DND-41 (cell line): Measurements from ENCODE around the gene IGSF10.

ENCODE experiments used
- ATAC-seq: fragments of 200-7000 bp; cut with Tn5 transposase; 3 replicates; pipeline ENCODE4 v1.9.1; 2021; ENCODE audit warnings: low read depth; ENCODE audit not compliant: insufficient read depth
- DNase-seq: peaks from one replicate; pipeline ENCODE4 v3.0.0-alpha.2; 2020
- H2AFZ ChIP-seq: 2 replicates; pipeline ENCODE4 v1.6.0; 2012; ENCODE audit warnings: low read depth, low read length
- H3K27ac ChIP-seq: 2 replicates; pipeline ENCODE4 v1.5.1; 2012; ENCODE audit warnings: low read length, inconsistent platforms
- H3K27me3 ChIP-seq: fragments of 200-600 bp; sonication (generic); 2 replicates; pipeline ENCODE4 v1.6.0; 2012; ENCODE audit warnings: low read length, mild to moderate bottlenecking, inconsistent platforms; ENCODE audit not compliant: insufficient read depth, poor library complexity
- H3K36me3 ChIP-seq: 2 replicates; pipeline ENCODE4 v1.5.1; 2012; ENCODE audit warnings: low read length, inconsistent platforms; ENCODE audit not compliant: insufficient read depth
- H3K4me1 ChIP-seq: 2 replicates; pipeline ENCODE4 v1.5.1; 2012; ENCODE audit warnings: mild to moderate bottlenecking, low read length; ENCODE audit not compliant: insufficient read depth
- H3K4me2 ChIP-seq: 2 replicates; pipeline ENCODE4 v1.6.0; 2012; ENCODE audit warnings: mild to moderate bottlenecking, moderate library complexity, low read length, inconsistent platforms; ENCODE audit not compliant: insufficient read depth
- H3K4me3 ChIP-seq, 2 experiments: fragments of 200-600 bp in 1 of 2; shearing (Covaris generic) in 1 of 2; 2 replicates each; pipeline ENCODE4 v1.5.1; 2012 to 2016; ENCODE audit warnings: inconsistent platforms in 2 of 2, low read length in 2 of 2, mild to moderate bottlenecking in 2 of 2, low read depth in 1 of 2, moderate library complexity in 1 of 2
- H3K79me2 ChIP-seq: 2 replicates; pipeline ENCODE4 v1.6.0; 2012; ENCODE audit warnings: low read length, inconsistent platforms; ENCODE audit not compliant: insufficient read depth
- H3K9ac ChIP-seq: 2 replicates; pipeline ENCODE4 v1.6.0; 2012; ENCODE audit warnings: low read depth, mild to moderate bottlenecking, inconsistent platforms, low read length, moderate library complexity
- H3K9me3 ChIP-seq: 2 replicates; pipeline ENCODE4 v1.5.1; 2012; ENCODE audit warnings: low read length, moderate library complexity, mild to moderate bottlenecking, inconsistent platforms; ENCODE audit not compliant: insufficient read depth, severe bottlenecking
- H4K20me1 ChIP-seq: 2 replicates; pipeline ENCODE4 v1.6.0; 2012; ENCODE audit warnings: low read length; ENCODE audit not compliant: insufficient read depth
- CTCF ChIP-seq: IDR thresholded peaks from 2 replicates; pipeline ENCODE4 v1.5.1; 2012; ENCODE audit warnings: borderline replicate concordance, low read length, moderate library complexity, mild to moderate bottlenecking; ENCODE audit not compliant: poor library complexity, severe bottlenecking; ENCODE audit errors: extremely low read depth
- EZH2 ChIP-seq: IDR thresholded peaks from 3 replicates; pipeline ENCODE4 v1.6.1; 2012; ENCODE audit warnings: borderline replicate concordance, low read depth, mild to moderate bottlenecking, moderate library complexity, low read length, inconsistent platforms; ENCODE audit not compliant: severe bottlenecking

IGSF10 gene

GRCh38 chr3:151501923-151502632, 41.2 kb upstream of the IGSF10 start:
- Histone ChIP-seq H3K4me1 (no peaks in the 10 kb centered on the region), H3K9me3 (no peaks in the 10 kb centered on the region), H3K4me2 (no peak overlapping the region), H3K36me3 (no peaks in the 10 kb centered on the region), H3K79me2 (no peaks in the 10 kb centered on the region), H4K20me1 (no peaks in the 10 kb centered on the region), H3K4me3 (no peak overlapping the region), H3K9ac (no peak overlapping the region), H3K27me3 (no peaks in the 10 kb centered on the region), H3K27ac (no peak overlapping the region), H2AFZ (no peak overlapping the region)
- ATAC-seq (no peak), DNase-seq (no peak)
- no peak for TF ChIP-seq CTCF
- TF ChIP-seq EZH2: no peak

GRCh38 chr3:151501171-151501922, 40.5 kb upstream of the IGSF10 start:
- Histone ChIP-seq H4K20me1 (no peaks in the 10 kb centered on the region), H3K9ac (no peak overlapping the region), H3K36me3 (no peaks in the 10 kb centered on the region), H3K4me3 (no peak overlapping the region), H3K4me1 (no peaks in the 10 kb centered on the region), H3K27ac (no peak overlapping the region), H3K27me3 (no peaks in the 10 kb centered on the region), H3K4me2 (no peak overlapping the region), H3K79me2 (no peaks in the 10 kb centered on the region), H2AFZ (no peak overlapping the region), H3K9me3 (no peaks in the 10 kb centered on the region)
- DNase-seq (no peak), ATAC-seq (no peak)
- no peak for TF ChIP-seq CTCF
- no peak for TF ChIP-seq EZH2

GRCh38 chr3:151499168-151499567, 38.3 kb upstream of the IGSF10 start:
- DNase-seq: no peak
- Histone ChIP-seq H3K9ac (no peak overlapping the region), H3K9me3 (no peaks in the 10 kb centered on the region), H3K27me3 (no peaks in the 10 kb centered on the region), H3K4me3 (no peak overlapping the region), H4K20me1 (no peaks in the 10 kb centered on the region), H3K4me2 (no peak overlapping the region), H3K79me2 (no peaks in the 10 kb centered on the region), H3K4me1 (no peaks in the 10 kb centered on the region), H3K27ac (no peak overlapping the region), H3K36me3 (no peaks in the 10 kb centered on the region), H2AFZ (no peak overlapping the region)
- no peak for ATAC-seq
- no peak for TF ChIP-seq CTCF
- no peak for TF ChIP-seq EZH2
